GM12801 (cell line): ENCODE measurements around the gene HPGD.

Source experiments
- TF ChIP-seq, protein P1 (sequence below): IDR thresholded peaks from one replicate; pipeline ENCODE4 v1.5.1; 2011; ENCODE audit warnings: control low read depth; ENCODE audit not compliant: insufficient read length; ENCODE audit errors: extremely low read depth

HPGD gene

DNA sequence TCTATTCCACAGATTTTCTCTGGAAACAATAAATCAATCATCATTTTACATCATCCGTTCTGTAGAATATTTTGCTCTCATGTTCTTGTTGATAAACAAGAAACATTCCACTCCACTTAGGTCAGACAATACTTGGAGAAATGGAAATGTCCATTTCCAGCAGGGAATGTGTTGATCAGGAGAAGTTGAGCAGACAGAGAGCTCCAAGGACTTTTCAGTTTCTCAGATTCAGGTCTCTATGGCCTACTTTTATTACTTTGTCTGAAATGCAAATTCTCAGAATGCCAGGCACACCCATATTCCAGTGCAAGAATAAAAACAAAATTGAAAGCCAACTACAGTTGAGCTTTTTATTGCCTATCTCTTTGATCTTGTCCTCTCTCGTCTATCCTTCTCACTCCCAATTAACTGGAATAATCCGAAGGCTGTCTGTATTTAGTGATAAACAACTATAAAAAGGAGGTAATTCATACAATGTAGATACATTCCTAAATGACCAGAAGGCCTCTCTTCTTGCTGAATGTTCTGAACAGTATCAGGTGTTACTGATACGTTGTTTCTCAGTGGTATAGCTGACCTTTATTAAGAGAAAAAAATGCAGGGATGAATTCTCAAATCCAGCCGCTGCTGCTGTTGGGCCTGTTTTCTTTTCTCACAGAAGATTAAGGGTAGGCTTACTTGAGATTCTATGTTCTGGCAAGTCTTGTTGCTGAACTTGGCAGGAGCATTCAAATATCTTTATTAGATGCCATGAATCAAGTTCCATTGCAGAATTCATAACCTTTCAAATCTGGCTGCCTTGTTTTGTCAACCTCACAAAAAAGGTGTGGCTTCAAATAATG is 72.1 kb downstream of the HPGD start:
- TF ChIP-seq, protein P1, sequence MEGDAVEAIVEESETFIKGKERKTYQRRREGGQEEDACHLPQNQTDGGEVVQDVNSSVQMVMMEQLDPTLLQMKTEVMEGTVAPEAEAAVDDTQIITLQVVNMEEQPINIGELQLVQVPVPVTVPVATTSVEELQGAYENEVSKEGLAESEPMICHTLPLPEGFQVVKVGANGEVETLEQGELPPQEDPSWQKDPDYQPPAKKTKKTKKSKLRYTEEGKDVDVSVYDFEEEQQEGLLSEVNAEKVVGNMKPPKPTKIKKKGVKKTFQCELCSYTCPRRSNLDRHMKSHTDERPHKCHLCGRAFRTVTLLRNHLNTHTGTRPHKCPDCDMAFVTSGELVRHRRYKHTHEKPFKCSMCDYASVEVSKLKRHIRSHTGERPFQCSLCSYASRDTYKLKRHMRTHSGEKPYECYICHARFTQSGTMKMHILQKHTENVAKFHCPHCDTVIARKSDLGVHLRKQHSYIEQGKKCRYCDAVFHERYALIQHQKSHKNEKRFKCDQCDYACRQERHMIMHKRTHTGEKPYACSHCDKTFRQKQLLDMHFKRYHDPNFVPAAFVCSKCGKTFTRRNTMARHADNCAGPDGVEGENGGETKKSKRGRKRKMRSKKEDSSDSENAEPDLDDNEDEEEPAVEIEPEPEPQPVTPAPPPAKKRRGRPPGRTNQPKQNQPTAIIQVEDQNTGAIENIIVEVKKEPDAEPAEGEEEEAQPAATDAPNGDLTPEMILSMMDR: no peak

DNA sequence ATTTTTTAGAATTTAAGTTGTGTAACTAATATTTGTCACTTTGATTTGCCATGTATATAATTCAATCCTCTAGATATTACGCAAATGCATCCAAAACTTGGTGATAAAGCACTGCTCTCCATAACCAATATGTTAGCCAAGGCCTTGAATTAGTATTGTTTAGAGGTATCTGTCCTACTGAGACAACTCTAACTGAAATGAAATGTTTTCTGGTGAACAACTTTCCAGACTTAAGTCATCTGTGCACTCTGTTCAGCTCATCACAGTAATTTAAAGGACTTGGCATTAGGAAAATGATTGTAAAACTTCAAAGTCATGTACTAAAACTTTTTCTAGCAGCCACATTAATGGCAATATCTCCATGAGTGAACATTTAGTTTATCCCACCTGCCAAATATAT is 73.1 kb downstream of the HPGD start:
- TF ChIP-seq, protein P1: no peak

DNA sequence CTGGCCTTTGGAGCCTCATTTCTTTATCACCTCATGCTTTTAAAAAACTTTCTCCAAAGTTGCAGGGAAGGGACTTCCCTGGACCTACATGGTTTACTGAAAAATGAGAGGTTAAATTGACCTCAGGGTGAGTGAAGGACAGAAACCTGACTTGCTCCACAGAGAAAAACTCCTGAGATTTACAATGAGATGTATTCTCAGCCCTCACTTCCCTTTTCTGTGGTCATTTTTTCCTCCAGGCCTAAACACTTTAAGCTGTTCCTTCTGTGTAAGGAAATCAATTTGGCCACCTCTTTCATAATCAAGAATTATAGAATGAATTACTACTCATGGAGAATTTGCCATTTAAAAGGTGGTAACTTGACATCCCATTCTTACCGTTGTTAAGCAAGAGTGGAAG is 77.9 kb downstream of the HPGD start:
- TF ChIP-seq, protein P1: no peak
